Testis (tissue), 3 donors: ENCODE data around the gene COL15A1. TPM values are rescaled to one million over a fixed set of nuclear protein-coding genes. Genes with fewer than 3 reads are reported as not detected.

Experiments
- DNase-seq: peaks from one replicate; pipeline ENCODE4 v3.0.0-alpha.2; 2019
- H3K27ac ChIP-seq, 2 donors: fragments of 200-600 bp; sonication (generic); one replicate each; pipeline ENCODE4 v1.5.1; 2019
- H3K27me3 ChIP-seq: fragments of 200-600 bp; sonication (generic); one replicate; pipeline ENCODE4 v1.5.1; 2019
- H3K36me3 ChIP-seq: fragments of 200-600 bp; sonication (generic); one replicate; pipeline ENCODE4 v1.5.1; 2017; ENCODE audit warnings: low read depth; ENCODE audit errors: missing control alignments
- H3K4me1 ChIP-seq: fragments of 200-600 bp; sonication (generic); one replicate; pipeline ENCODE4 v1.5.1; 2019
- H3K4me3 ChIP-seq, 2 donors: fragments of 200-600 bp; sonication (generic); one replicate each; pipeline ENCODE4 v1.5.1; 2017 to 2019
- H3K9me3 ChIP-seq: fragments of 200-600 bp; sonication (generic); one replicate; pipeline ENCODE4 v1.5.1; 2017
- POLR2A ChIP-seq: fragments of 450-650 bp; IDR thresholded peaks from one replicate; pipeline ENCODE4 v1.6.1; 2017; ENCODE audit warnings: antibody characterized with exemption, mild to moderate bottlenecking, moderate library complexity
- WGBS, 2 donors: methylation state at CpG; one replicate each; pipeline ENCODE4 v1.1.5; 2018; 5-methylcytosine and 5-hydroxymethylcytosine counted together
- intact Hi-C: fragments of 100-400 bp; cut with DNase I; formaldehyde crosslinking; loops from one replicate; pipeline ENCODE4 v1.15.1; 2023; ENCODE audit warnings: low total_unique reads
- polyA plus RNA-seq: library from polyadenylated mRNA; stranded (reverse); fragments of 350-450 nt; fragmentation: Illumina TruSeq; extraction: RNeasy Lipid Tissue Mini Kit (QIAGEN cat#74804); gene quantifications from one replicate; pipeline ENCODE4 v1.2.3, GENCODE V29; 2014; ENCODE audit warnings: low read depth, low replicate concordance; ENCODE audit not compliant: insufficient read depth
- total RNA-seq, 2 donors: library from RNA; depleted of rRNA; stranded (reverse); fragments of >200 nt; gene quantifications; one replicate each; pipeline ENCODE4 v1.2.3, GENCODE V29; 2016
- TF ChIP-seq, protein P1 (sequence below), 3 experiments: fragments of 450-650 bp in 2 of 3; fragments of 200-600 bp in 1 of 3; sonication (generic) in 1 of 3; IDR thresholded peaks; one replicate each; pipeline ENCODE4 v1.5.1; 2016 to 2019; ENCODE audit warnings: antibody characterized with exemption in 3 of 3, mild to moderate bottlenecking in 2 of 3, moderate library complexity in 1 of 3

COL15A1 gene
- total and polyA plus RNA-seq, 3 donors from 2014 or later, result 37.2 to 55.5 (median 49.4) TPM

DNA sequence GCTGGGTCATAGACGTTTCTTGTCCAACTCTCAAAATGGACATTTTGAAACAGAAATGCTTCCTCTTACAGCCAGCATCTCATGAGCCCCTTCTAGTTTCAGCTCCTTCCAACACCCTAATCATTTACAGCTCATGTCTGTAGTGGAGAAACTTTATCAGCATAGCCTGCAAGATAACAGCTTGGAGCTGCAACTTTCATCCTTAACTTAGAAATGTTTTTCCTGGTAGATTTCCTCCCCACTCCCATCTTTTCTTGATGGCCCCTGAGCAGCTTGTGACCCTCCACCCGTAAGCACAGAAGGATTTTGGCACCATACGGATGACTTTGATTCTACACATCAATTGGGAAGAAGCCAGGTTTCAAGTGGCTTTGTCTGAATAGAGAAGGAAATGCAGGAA lies 107.7 kb downstream of the COL15A1 start:
- Histone ChIP-seq H3K4me3 (no peak overlapping the region), H3K27me3 (no peaks in the 10 kb centered on the region), H3K27ac (no peak overlapping the region), H3K36me3 (no peaks in the 10 kb centered on the region), H3K9me3 (no peaks in the 10 kb centered on the region), H3K4me1 (peaks cover 3% of the 10 kb centered on the region)
- TF ChIP-seq POLR2A, result no peak
- TF ChIP-seq, protein P1, sequence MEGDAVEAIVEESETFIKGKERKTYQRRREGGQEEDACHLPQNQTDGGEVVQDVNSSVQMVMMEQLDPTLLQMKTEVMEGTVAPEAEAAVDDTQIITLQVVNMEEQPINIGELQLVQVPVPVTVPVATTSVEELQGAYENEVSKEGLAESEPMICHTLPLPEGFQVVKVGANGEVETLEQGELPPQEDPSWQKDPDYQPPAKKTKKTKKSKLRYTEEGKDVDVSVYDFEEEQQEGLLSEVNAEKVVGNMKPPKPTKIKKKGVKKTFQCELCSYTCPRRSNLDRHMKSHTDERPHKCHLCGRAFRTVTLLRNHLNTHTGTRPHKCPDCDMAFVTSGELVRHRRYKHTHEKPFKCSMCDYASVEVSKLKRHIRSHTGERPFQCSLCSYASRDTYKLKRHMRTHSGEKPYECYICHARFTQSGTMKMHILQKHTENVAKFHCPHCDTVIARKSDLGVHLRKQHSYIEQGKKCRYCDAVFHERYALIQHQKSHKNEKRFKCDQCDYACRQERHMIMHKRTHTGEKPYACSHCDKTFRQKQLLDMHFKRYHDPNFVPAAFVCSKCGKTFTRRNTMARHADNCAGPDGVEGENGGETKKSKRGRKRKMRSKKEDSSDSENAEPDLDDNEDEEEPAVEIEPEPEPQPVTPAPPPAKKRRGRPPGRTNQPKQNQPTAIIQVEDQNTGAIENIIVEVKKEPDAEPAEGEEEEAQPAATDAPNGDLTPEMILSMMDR (IDR thresholded peaks at IDR 0.05), result no peak
- intact Hi-C loops, result no loop called here
- WGBS, 2 donors, result 35 to 62% methylated on average over 3 of the region's 3 CpGs
- no peak for DNase-seq

DNA sequence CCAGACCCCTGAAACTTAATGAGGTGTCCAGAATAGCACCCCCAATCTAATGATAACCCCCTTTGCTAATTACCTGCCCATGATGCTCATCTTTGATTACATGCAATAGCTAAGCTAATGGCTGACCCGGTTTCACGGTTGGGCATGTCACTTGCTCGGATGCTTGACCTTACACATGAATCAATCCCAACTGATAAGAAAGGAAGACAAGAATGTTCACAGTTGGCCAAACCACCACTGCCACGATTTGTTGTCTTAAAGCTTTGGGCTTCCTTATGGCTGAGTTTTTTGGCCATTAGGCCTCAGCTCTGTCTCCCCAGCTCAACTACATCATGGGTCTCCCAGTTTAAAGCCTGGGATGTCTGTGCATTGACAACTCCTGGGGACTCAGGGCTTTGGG lies 108.1 kb downstream of the COL15A1 start:
- no peak for DNase-seq
- H3K4me1 ChIP-seq, result peaks cover 3% of the 10 kb centered on the region
- TF ChIP-seq, protein P1 (IDR thresholded peaks at IDR 0.05), result no peak
- no peak for TF ChIP-seq POLR2A
- H3K27me3 ChIP-seq, result no peaks in the 10 kb centered on the region
- H3K4me3 ChIP-seq, result no peak overlapping the region
- no peaks in the 10 kb centered on the region for H3K9me3 ChIP-seq
- H3K36me3 ChIP-seq, result no peaks in the 10 kb centered on the region
- H3K27ac ChIP-seq, result no peak overlapping the region
- intact Hi-C loops, result no loop called here
- 43 to 64% methylated on average over 4 of the region's 4 CpGs for WGBS, 2 donors

DNA sequence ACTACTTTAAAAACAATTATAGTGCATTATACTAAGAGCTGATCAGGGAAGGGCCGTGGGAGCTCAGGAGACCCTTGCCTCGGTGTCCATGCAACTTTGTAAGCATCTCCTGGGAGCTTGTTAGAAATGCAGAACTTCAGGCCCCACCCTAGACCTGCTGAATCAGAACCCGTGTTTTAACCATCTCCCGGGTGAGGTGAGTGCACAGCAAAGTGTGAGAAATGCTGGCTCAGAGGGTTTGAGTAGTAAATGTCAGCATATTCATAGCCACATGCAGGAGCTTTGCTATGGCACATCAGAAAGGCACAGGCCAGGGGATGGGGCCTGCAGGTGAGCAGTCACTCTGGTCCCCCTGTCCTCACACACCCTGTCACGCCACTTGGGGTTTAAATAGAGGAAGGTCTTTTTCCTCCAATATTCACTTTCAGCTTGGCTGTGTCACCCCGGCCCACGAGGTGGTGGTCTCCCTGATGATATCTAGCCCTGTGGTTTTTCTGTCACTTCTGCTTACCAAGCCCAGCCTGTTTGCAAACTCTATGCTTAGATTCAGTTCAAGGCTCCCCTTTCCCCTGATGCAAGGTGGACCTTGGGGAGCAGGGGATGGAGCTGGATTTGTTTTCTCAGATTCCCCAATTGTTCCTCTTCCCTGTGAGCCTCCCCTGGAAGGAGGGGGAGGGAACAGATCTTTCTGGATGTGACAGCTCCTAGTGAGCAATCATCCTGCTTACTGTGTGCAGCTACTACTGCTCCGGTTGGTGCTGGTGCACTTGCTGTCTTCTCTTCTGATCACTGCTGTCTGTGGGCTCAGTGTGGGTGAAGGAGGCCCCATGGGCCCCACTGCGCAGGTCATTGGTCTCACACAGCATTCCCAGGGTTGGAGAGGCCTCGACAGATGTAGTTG lies 109.4 kb downstream of the COL15A1 start:
- peaks cover 3% of the 10 kb centered on the region for H3K4me1 ChIP-seq
- intact Hi-C loops, result no loop called here
- H3K27me3 ChIP-seq, result no peaks in the 10 kb centered on the region
- H3K9me3 ChIP-seq, result no peaks in the 10 kb centered on the region
- 83 to 89% methylated on average over 10 of the region's 10 CpGs for WGBS, 2 donors
- H3K27ac ChIP-seq, result no peak overlapping the region
- H3K36me3 ChIP-seq, result no peaks in the 10 kb centered on the region
- TF ChIP-seq POLR2A, result no peak
- TF ChIP-seq, protein P1 (IDR thresholded peaks at IDR 0.05), result no peak
- DNase-seq, result no peak
- H3K4me3 ChIP-seq, result no peak overlapping the region

DNA sequence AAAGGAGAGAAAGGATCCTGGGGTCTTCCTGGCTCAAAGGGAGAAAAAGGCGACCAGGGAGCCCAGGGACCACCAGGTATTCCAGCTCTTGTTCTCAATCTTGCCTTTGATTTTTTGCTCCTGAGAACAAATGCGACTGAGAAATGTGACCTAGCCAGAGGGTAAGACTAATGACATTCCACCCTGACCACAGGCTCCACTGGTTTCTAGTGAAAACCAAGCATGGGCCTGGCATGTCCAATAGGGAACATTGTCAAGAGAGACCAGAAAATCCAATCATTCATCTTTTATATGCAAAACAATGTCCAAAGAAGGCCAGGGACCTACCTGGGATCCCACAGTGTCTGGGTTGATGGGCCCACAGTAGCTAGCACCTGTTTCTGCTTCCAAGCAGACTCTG lies 110.9 kb downstream of the COL15A1 start:
- Histone ChIP-seq H3K9me3 (no peaks in the 10 kb centered on the region), H3K27ac (no peak overlapping the region), H3K4me3 (no peak overlapping the region), H3K36me3 (no peaks in the 10 kb centered on the region), H3K27me3 (no peaks in the 10 kb centered on the region), H3K4me1 (peaks cover 3% of the 10 kb centered on the region)
- TF ChIP-seq, protein P1 (IDR thresholded peaks at IDR 0.05), result no peak
- no peak for TF ChIP-seq POLR2A
- WGBS, 2 donors, result 83 to 88% methylated on average over 2 of the region's 2 CpGs
- DNase-seq, result no peak
- intact Hi-C loops, result no loop called here

DNA sequence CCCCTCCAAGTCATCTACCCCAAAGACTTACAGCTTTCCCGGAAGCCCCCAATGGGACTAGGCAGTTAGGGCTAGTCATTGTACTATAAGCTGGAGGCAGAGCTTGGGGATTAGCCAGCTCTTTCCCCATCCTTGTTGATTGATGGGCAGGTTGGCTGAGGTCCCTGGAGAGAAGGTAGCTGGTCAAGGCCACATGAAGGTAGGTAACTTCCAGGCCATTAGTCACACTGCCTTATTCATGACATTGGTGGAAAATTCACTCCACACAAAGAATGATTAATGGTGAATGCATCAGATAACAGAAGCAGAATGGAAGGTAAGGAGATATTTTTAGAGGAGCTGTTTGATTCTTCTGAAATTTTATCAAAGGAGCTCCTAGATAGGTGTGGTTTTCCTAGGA lies 111.7 kb downstream of the COL15A1 start:
- DNase-seq, result no peak
- Histone ChIP-seq H3K27me3 (no peaks in the 10 kb centered on the region), H3K36me3 (no peaks in the 10 kb centered on the region), H3K9me3 (no peaks in the 10 kb centered on the region), H3K4me1 (peaks cover 3% of the 10 kb centered on the region), H3K4me3 (no peak overlapping the region), H3K27ac (no peak overlapping the region)
- intact Hi-C loops, result no loop called here
- WGBS, 2 donors, result 95 to 100% methylated on average over 1 of the region's 1 CpG
- TF ChIP-seq POLR2A, result no peak
- TF ChIP-seq, protein P1 (IDR thresholded peaks at IDR 0.05), result no peak
